ENCODE results near the gene APBA2.
A peak's percentile ranks its signal among the peaks of the same experiment; 100 is the strongest.

APBA2 gene

DNA sequence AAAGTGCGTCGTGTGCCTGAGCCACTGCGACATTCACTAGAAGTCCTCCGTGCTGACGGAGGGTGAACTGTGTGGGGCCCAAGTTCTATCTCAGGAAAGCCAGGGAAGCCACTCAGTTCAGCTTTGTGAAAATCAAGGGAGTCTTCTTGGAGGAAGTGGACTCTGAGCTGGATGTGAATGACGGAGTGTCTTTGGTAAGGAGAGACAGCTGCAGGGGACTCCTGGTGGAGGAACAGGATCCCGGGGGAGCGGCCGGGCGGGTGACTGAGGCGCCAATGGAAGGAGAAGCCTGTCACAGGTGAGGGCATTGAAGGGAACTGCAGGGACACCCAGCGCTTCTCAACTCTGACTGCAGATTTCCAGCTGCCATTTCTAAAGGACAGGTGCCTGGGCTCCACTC lies 75.6 kb downstream of the APBA2 start:
- no peak for DNase-seq

DNA sequence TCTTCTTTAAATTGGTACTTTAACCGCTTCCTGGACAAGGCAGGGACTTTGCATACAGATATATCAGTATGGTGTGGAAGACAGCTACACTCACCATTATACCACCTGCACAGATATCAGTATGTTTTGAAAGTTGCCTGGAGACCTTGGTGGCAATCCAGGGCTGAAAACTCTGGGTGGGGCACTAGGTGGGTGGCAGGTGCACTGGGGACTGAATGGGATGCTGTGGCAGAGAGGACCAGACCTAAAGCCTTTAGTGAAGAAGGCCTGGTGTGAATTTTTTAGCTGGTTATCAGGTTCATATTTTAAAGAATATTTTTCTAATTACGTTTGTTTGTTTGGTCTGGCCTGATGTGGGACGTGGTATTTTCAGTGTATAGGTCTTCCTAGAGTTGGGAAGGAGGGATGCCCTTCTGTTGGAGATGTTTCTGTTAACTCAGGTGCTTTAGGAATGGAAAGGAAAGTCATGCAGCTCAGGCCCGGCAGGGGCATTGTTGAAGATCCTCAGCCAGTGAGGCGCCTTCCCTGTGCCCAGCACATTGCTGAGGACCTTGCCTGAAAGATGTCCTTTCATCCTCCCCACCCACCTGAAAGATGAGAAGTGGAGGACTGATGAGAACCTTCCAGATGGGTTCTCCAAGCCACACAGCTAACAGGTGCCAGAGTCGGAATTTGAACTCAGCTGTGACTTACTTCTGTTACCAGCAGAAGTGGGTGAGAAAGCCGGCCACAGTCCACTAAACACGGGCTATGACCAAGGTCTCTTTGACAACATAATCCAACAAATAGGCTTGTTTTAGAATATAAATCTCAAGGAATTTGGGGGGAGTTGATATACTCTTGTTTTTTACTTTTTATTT lies 77.3 kb downstream of the APBA2 start:
- no peak for DNase-seq

DNA sequence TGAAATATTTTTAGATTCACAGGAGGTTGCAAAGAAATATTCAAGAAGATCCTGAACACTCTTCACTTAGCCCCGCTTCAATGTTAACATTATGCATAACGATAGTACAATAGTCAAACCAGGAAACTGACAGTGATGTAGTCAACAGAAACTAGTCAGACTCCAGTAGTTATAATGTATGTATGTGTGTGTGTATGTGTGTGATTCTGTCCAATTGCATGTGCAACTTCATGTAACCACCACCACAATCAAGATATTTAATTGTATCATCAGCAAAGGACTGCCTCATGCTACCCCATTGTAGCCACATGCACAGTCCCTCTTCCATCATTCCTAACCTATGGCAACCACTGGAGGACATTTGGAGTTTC lies 77.9 kb downstream of the APBA2 start:
- DNase-seq: no peak

DNA sequence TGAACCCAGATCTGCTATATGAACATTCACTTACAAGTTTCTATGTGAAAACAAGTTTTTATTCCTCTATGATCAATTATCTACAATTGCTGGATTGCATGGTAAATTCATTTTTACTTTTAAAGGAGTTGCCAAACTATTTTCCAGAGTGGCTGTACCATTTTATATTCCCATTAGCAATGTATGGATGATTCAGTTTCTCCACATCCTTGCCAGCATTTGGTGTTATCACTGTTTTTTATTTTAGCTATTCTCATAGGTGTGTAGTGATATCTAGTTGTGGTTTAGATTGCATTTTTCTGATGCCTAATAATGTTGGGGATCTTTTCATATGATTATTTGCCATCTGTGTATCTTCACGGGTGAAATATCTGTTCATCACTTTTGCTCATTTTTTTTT lies 78.3 kb downstream of the APBA2 start:
- no peak for DNase-seq

DNA sequence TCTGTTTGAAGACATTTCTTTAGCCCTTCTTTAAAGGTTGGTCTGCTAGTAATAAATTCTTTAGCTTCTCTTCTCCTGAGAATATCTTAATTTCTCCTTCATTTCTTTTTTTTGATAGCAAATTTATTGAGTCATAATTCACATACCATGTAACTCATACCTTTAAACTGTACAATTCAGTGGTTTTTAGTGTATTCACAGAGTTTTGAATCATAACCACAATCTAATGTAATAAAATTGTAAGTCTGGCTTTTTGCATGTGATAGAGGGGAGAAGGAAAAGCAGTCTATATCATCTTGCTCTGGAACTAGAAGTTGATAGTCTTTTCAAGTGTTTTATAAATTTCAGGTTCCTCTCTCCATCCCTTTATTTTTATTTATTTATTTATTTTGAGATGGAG lies 81.3 kb downstream of the APBA2 start:
- DNase-seq: no peak

DNA sequence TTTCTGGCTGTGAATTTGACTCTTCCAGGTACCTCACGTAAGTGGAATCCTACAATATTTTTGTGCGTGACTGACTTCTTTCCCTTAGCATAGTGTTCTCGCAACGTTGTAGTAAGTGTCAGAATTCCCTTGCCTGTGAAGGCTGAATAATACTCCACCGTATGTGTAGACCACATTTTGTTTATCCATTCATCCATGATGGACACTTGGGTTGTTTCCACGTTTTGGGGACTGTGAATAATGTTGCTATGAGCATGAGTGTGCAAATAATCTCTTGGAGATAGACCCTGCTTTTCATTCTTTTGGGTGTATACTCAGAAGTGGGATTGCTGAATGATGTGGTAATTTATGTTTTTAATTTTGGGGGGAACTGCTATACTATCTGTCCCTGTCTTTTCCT lies 82.2 kb downstream of the APBA2 start:
- DNase-seq: no peak

DNA sequence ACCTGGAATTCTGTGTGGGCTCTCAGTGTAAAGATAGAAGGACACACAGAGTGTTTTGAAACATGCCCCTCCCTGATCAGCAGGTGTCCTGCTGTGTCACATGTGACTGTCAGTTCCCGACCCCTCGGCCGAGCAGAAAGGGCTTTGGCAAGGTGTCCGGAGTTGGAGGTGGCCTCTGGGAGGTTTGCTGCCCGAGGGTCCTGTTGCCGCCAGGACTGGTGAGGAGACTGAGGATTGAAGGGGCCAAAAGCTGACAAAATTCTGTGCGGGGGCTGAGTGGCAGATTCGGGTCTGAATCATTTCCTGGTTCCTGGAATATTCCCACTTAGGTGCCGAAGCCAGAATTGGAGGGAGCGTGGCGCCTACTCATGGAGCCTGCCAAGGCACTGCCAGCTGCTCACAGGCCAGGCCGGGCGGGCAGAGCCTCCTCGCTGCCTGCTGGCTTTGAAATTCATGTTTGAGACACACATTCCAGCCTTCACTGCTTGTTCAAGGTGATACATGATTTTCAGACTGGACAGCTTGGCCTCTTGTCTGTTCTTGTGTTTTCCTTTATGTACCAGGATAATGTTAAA lies 83.8 kb downstream of the APBA2 start:
- DNase-seq: peak; percentile 31

DNA sequence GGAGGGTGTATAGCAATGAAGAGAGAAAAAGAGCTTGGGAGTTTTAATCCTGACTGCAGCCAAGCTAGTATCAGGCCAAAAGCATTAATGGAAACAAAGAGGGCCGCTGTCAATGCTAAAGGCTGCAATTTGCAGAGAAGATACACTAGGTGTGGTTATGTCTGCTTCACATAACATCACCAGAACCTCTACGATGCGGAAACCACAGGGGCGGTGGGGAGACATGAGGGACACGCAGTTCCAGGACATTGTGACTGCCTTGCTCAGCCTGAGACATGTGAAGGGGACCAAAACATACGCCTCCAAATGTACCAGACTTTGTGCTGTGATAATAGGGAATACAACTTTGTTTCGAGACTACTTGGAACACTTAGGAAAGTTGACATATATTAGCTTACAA lies 88.4 kb downstream of the APBA2 start:
- no peak for DNase-seq

DNA sequence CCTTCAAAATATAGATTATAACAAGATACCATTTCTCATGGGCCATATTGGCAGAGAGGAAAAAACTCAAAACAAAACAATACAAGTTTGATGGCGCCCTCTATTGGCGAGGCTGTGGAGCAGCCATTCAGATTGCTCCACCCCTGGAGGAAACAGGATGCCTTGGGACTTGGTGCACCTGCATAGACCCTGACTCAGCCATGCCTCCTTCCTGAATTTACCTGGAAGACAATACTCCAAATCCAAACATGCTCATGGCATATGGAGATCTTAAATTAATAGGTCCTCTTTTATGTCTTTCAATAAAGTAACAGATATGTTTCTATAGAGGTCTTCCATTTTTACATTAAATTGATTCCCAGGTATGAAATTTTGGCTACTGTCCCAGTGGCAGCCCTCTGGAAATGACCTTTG lies 90.0 kb downstream of the APBA2 start:
- DNase-seq: peak; percentile 7

DNA sequence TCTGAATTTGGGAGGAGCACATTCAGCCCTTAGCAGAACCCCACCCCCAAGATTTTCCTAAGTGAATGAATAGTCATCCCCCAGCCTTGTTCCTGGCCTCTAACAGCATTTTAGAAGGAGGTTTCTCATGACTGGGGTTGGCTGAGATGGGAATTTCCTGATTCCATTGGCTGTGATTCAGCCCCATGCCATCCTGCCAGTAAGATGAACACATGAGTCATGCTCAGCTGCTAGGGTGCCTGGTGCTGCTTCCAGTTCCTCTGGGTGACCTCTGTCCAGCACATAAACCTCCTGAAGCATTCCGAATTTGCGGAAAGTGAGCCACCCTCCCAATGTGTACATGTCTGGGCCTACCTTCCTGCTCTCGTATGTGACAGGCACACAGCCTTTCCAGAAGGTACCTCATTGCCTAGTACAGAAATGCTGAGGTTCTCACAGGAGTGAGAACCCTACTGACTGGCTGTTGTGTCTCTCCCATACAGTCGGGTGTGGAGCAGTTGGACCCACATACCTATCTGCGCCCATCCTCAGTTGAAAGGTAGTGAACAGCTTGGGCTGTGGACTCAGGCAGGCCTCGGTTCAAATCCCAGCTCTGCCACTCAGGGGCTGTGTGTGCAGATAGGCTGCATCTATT lies 91.7 kb downstream of the APBA2 start:
- DNase-seq: no peak

DNA sequence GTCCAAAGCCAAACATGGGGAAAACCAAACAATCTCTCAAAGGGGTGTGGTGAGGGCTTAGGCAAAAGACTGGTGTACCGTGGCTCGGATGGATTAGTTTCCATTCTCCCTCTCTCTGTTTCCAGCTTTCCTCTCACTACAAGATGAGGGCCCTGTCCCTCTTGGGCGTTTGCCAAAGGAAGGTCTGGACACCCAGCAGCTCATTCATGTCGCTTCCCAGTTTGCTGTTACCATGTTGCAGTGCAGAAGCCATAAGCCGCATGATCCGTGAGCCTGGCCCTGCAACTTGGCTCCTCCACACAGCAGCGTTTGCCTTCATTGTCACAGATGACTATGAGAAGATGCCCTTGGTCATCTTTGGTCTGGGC lies 92.2 kb downstream of the APBA2 start:
- DNase-seq: no peak

DNA sequence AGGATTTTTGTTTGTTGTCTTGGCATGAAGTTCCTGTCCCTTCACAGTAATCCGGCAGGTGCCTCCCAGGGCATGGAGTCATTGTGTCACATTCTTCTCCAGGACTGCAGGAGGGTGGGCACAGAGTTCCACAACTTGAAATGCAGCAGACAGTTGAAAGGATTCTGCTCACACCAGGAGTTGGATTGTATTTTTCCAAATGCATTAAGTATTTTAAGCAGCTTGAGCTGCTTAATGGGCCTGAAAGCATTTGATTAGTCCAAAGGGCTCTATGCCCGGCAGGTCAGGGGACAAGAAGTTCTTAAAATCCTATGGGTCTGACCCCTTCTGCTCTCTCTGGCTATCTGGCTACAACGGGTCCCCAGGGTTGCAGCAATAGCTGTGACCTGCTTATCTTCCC lies 92.9 kb downstream of the APBA2 start:
- DNase-seq: no peak

DNA sequence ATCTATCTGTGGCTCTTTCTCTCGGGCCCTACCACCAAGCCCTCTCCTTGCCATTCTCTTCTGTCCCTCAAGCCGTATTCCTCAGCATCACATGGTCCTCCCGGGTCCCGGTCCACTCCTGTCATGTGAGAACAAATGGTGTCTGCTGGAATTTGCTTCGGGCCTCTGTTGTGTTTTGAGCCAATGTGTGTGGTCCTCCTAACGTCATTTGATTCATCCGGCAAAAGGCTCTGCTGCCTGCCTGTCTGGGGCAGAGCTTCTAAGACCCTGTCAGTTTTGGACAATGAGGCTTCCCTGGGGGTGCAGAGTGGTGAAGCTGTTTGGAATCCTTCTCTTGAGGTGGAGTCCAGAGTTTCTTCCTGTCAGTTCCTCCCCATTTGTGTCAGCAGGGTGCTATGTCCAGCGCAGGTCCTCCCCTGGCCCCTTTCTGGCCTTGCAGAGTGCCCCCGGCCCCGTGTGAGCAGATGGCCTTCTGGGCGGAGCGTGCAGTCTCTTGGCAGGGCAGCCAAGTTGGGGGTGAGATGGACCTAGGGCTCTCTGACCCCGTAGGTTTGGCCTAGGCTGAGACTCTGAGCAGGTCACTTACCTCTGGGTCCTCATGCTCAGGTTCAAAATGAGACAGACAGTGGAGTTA lies 93.6 kb downstream of the APBA2 start:
- DNase-seq: no peak

DNA sequence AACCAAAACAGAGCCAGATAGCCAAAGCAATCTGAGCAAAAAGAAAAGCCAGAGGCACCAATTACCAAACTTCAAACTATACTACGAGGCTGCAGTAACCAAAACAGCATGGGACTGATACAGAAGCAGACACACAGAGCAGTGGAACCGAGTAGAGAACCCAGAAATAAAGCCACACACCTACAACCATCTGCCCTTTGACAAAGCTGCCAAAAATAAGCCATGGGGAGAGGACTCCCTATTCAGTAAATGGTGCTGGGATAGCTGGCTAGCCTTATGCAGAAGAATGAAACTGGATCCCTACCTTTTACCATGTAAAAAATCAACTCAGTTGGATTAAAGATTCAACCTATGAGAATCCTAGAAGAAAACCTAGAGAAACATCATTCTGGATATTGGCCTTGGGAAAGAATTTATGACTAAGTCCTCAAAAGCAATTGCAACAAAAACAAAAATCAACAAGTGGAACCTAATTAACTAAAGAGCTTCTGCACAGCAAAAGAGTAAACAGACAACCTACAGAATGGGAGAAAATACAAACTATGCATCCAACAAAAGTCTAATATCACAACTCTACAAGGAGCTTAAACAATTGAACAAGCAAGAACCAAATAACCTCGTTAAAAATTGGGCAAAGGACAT lies 95.1 kb downstream of the APBA2 start:
- DNase-seq: no peak

DNA sequence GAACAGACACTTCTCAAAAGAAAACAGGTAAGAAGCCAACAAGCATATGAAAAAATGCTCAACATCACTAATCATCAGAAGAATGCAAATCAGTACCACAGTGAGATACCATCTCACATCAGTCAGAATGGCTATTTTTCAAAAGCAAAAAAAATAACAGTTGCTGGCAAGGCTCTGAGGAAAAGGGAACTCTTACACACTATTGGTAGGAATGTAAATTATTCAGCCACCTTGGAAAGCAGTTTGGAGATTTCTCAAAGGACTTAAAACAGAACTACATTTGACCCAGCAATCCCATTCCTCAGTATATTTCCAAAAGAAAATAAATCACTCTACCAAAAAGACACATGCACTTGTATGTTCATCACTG lies 95.6 kb downstream of the APBA2 start:
- no peak for DNase-seq

DNA sequence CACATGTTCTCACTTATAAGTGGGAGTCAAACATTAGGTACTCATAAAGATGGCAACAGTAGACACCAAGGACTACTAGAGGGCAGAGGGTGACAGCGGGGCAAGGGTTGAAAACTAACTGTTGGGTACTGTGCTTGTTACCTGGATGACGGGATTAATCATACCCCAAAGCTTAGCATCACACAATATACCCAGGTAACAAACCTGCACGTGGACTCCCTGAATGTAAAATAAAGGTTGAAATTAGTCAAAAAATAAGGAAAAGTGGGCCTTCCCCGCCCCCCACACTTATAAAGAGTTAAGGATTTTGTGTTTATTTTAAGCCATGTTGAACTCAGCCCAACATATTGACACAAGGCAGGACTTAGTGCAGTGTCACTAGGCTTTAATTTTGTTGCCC lies 96.1 kb downstream of the APBA2 start:
- DNase-seq: no peak

DNA sequence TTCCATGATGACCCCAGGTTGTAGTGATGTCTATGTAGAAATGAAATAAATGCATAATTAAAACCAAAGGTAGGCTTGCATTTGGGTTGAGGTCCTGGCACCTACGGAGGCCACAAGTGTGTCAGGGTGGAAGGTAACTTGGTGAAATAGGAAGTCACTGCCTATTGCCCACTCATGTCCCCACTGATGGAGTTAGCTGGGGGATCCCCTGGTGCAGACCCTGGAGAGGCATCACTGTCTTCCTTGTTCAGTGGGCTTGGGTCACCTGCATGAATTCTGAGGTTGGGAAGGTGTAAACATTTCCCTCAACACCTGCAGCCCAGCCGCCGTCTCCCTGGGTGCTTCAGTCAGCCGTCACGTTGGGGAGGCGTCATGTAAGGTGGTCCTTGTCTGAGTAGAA lies 97.1 kb downstream of the APBA2 start:
- no peak for DNase-seq

DNA sequence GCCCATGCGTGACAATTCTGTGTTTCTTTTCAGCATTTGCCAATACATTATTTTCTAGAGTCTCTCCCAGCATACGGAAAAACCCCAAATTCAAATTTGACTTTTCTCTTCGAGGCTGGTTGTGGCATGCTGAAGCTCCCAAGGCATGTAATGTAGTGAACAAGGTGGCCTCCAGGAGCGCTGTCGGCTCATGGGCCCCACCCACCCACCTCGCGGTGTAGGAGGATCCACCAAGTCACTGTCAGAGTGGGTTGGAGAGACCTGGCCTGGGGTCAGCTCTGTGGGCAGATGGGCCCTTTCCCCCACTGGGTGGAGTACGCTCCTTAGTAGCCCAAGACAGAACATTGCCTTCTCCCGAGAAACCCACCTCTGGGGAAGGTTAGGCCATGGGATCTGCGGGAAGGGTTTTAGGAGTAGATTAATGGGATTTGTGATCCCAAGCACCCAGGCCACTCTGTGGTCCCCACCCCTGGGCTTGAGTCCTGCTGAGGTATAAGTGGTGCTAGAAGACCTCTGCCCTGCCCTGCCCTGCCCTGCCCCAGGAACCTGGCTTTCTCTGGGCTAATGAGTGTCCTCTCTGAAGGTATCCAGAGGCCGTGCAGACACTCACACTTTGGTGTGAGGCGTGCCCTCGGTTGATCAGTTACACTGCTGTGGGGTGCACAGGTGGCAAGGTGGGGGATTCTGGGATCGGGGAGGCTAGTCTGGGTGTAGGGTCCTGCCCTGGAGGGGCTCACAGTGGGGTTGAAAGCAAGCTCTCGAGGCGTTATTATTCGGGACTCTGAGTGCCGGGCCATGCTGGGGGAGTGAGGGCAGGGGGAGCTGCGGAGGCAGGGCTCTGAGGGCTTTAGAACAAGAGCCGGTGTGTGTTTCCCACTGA lies 97.9 kb downstream of the APBA2 start:
- no peak for DNase-seq

DNA sequence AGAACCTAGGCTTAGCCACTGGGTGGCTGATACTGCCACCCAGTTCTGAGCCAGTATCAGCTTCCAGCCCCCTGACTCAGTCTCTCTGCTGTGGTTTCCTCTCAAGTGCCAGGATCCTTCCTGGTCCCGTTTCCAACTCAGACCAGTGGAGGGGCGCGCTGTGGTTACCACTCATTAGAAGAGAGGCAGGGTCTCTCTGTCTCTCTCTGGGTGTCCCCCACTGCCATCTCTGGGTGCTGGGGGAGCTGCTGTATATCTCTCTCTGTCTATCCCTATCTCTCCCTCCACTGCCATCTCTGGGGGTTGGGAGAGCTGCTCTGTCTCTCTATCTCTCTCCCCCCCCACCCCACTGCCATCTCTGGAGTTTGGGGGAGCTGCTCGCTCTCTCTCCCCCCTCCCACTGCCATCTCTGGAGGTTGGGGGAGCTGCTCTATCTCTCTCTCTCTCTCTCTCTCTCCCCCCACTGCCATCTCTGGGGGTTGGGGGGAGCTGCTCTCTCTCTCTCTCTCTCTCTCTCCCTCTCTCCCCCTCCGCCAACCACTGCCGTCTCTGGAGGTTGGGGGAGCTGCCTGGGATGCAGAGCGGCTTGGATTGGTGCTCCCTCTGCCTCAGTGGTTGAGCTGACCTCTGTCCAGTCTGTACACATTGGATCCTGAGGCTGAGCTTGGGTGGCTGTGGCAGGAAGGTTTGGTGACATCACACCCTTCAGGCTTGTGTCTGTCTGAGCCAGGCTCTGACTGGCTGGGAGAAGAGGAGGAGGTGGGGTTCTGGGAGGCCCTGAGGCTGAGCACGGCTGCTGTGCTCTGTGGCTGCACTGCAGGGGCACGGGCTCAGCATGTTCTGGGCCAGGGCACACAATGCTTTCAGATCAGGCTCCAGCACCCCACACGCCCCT lies 98.9 kb downstream of the APBA2 start:
- DNase-seq: no peak

DNA sequence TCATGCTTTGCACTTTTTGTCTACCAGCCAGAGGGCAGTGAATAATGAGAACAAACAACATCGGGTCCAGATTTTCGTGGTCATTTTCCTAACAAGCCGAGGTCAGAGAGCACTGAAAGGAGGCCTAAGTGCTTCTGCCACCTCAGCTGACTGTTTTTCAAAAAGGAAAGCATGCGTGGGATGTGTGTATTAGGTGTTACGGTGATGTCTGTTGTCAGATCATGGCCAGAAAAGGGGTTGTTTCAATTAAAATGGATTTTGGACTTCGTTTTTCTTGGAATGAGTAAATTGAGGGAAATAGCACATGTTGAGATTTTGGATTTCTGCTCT lies 99.5 kb downstream of the APBA2 start:
- DNase-seq: no peak

DNA sequence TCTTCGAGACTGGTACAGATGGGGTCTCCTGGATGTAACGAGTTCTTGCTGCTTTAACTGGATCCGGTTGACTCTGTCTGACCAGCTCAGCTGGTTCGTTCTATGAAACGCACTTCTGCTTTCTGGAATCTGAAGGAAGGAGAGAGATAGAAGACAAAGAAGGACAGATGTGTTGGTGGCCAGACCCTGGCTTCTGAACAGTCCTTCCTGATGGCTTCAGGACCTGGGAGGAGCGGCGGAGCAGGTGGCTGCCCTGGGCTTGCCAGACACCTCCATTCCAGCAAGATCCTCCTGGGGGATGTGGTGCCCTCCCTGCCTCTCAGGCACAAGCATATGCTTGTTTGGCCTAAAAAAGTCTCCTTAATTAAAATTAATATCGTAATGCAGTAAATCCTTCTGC lies 99.9 kb downstream of the APBA2 start:
- no peak for DNase-seq

DNA sequence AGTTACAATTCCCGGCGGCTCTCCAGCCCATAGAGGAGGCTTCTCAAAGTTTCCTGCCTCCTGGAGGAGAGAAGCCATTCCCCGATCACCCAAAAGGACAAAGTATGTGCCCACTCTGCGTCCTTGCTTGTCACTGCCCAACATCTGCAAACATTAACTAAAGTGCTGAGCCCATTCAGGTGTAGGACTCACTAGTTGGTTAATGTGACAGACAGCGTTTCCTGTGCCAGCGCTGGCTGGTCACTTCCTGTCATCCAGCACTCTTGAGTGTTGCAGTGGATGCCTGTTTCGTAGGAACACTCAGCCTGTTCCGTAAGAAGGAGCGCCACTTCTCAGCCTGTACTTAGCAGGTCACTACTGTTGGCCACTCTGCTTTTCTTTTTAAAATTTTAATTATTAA lies 100.3 kb downstream of the APBA2 start:
- no peak for DNase-seq
